Fibroblast of the aortic adventitia (primary cell): ENCODE data around the gene GATA2. TPM values are rescaled to one million over a fixed set of nuclear protein-coding genes. Genes with fewer than 3 reads are reported as not detected.

ENCODE experiments used
- DNase-seq: peaks from one replicate; pipeline ENCODE4 v3.0.0-alpha.2; 2010; ENCODE audit warnings: low read depth
- H3K4me3 ChIP-seq: 2 replicates; pipeline ENCODE4 v1.5.1; 2011; ENCODE audit warnings: low read depth, mild to moderate bottlenecking, control low read depth, low read length, moderate library complexity
- total RNA-seq: library from RNA; depleted of rRNA; stranded (reverse); fragments of >200 nt; gene quantifications from 2 replicates; pipeline ENCODE4 v1.2.3, GENCODE V29; 2012; ENCODE audit warnings: low replicate concordance
- TF ChIP-seq, protein P1 (sequence below): IDR thresholded peaks from 2 replicates; pipeline ENCODE4 v1.5.1; 2011; ENCODE audit warnings: mild to moderate bottlenecking, low read length, control low read depth, inconsistent platforms; ENCODE audit not compliant: insufficient read depth

GATA2 gene
- total RNA-seq, 1 donor: 9.3 TPM

DNA sequence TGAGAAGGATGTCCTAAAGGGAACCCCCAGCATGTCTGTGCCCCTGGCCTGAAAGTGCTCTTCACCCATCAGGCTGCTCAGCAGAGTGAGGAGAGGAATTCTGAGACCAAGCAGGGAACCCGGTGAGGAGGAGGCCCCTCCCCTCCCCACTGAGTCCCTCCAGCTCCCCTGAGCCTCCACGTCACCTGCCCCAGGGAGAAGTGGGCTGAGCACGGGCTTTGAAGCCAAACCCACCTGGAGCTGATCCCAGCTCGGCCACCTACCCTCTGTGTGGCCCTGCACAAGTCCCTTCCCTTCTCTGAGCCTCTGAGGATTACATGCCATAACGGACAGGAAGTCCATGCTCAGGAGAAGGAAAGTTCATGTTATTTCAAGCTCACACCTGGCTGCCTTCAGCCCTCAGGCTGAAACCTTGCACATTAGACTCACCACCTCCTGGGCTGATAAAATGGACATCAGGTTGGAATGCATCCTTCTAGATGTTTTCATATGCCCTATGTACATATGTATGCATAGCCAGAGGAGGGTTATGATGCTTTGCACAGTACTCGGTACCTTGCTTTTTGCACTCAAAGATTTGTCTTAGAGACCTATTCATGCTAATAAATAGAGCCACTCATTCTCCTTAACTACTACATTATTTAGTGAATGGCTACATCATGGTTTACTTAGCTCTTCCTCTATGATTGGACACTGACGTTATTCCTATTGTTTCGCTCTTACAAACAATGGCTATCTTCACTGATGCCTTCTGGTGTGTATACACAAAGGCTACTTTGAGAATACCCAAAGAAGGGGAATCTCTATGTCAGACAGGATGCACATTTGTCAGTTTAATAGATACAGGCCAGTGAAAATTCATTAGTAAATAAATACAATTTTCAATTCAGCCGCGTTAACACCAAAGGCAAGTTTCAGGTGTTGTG is 31.6 kb upstream of the GATA2 start:
- TF ChIP-seq, protein P1, sequence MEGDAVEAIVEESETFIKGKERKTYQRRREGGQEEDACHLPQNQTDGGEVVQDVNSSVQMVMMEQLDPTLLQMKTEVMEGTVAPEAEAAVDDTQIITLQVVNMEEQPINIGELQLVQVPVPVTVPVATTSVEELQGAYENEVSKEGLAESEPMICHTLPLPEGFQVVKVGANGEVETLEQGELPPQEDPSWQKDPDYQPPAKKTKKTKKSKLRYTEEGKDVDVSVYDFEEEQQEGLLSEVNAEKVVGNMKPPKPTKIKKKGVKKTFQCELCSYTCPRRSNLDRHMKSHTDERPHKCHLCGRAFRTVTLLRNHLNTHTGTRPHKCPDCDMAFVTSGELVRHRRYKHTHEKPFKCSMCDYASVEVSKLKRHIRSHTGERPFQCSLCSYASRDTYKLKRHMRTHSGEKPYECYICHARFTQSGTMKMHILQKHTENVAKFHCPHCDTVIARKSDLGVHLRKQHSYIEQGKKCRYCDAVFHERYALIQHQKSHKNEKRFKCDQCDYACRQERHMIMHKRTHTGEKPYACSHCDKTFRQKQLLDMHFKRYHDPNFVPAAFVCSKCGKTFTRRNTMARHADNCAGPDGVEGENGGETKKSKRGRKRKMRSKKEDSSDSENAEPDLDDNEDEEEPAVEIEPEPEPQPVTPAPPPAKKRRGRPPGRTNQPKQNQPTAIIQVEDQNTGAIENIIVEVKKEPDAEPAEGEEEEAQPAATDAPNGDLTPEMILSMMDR: no peak
- no peak overlapping the region for H3K4me3 ChIP-seq
- no peak for DNase-seq

GRCh38 chr3:128523591-128523990 is 30.6 kb upstream of the GATA2 start:
- TF ChIP-seq, protein P1: no peak

GRCh38 chr3:128521715-128522114 is 28.7 kb upstream of the GATA2 start:
- H3K4me3 ChIP-seq: no peak overlapping the region
- TF ChIP-seq, protein P1: no peak
- DNase-seq: no peak

More at GRCh38 chr3:128523591-128523990, 30.6 kb upstream of the GATA2 start:
- no peak overlapping the region for H3K4me3 ChIP-seq
- DNase-seq: no peak

GRCh38 chr3:128518587-128519490 is 25.8 kb upstream of the GATA2 start:
- TF ChIP-seq, protein P1: no peak
- H3K4me3 ChIP-seq: no peak overlapping the region

DNA sequence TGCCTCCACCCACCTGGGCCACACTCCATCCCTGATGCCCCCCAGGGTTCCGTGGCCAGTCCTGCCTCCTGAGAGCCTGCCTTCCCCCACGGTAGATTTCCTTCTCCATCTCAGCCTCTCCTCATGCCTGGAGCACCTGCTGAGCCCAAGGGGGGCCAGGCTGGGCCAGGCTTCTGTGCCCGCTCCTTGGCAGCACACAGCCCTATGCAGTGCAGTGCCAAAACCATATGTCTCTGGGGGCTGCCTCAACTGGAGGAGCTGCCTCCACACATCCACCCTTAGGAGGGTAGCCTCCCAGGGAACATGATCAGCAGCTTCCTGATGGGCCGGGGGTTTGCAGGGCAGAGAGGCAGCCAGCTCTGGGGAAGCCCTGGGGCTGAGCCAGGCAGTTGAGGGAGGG is 24.6 kb upstream of the GATA2 start:
- H3K4me3 ChIP-seq: no peak overlapping the region
- TF ChIP-seq, protein P1: no peak
- DNase-seq: no peak

More at GRCh38 chr3:128518587-128519490, 25.8 kb upstream of the GATA2 start:
- no peak for DNase-seq

DNA sequence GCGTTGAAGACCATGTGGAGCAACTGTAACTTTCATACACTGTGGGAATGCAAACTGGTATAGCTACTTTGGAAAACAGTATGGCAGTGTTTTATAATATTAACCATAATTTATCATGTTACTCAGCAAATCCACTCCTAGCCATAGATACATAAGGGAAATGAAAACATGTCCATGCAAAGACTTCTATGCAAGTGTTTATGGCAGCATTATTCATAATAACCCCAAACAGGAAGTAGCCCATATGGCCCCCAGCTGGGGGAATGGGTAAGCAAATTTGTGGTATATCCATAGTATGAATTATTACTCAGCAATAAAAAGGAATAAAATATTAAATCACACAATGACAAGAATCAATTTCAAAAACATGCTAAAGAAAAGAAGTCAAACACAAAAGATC is 23.0 kb upstream of the GATA2 start:
- no peak for DNase-seq
- no peak overlapping the region for H3K4me3 ChIP-seq
- TF ChIP-seq, protein P1: no peak
